ENCODE measurements around the gene DLAT.
"Not testable (repeated sequence)": the region's sequence is repeated elsewhere in the genome, so short reads cannot be mapped to it uniquely, and the experiment has no call there.

DLAT gene

DNA sequence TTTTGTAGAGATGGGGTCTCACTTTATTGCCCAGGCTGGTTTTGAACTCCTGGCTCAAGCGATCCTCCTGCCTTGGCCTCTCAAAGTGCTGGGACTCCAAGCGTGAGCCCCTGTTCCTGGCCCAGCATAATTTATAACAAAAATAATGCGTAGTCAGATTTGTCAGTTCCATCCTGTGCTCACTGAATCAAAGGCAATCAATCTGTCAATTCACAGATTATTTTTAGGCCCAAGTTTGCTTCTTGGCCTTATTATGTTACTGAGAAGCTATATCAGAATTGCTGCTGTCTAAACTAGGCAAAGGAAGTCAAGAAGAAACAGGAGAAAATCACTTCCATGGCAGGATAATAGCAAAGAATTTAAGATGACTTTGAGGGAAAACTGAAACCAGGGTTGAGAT lies 8.7 kb downstream of the DLAT start:
- Histone ChIP-seq H3K9me3 (replicated peaks; ENCODE audit: low read length) (no peaks in the 10 kb centered on the region), H3K4me3 (ENCODE audit: low read length) (no peak overlapping the region), H3K4me1 (ENCODE audit: control insufficient read depth, insufficient read depth, low read length) (no peaks in the 10 kb centered on the region), H3K9ac (ENCODE audit: low read depth, low read length) (no peak overlapping the region), H3K36me3 (ENCODE audit: insufficient read depth, low read length) (peaks cover 43% of the 10 kb centered on the region), H3K4me2 (ENCODE audit: low read length) (no peak overlapping the region), H3K27me3 (ENCODE audit: control insufficient read depth, insufficient read depth, low read length) (no peaks in the 10 kb centered on the region)

DNA sequence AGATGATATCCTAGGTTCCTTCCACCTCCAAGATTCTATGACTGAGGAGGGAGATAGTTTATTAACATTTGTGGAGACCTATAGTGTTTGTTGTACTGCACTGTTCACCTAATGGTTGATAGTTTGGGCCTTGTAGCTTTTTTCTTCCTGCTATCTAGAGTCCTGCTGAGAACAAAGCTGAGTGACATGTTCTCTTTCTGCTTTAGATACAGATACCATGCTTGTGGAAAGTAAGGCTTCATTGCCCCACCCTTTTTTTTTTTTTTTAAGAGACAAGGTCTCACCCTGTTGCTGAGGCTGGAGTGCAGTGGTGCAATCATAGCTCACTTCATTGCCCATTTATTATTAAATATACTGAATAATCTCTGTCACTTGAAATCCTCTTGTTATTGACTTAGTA lies 12.3 kb downstream of the DLAT start:
- Histone ChIP-seq H3K9me3 (replicated peaks; ENCODE audit: low read length) (no peaks in the 10 kb centered on the region), H3K4me2 (ENCODE audit: low read length) (no peak overlapping the region), H3K36me3 (ENCODE audit: insufficient read depth, low read length) (peaks cover 40% of the 10 kb centered on the region), H3K27me3 (ENCODE audit: control insufficient read depth, insufficient read depth, low read length) (no peaks in the 10 kb centered on the region), H3K4me1 (ENCODE audit: control insufficient read depth, insufficient read depth, low read length) (peaks cover 6% of the 10 kb centered on the region), H3K9ac (ENCODE audit: low read depth, low read length) (no peak overlapping the region), H3K4me3 (ENCODE audit: low read length) (no peak overlapping the region)

DNA sequence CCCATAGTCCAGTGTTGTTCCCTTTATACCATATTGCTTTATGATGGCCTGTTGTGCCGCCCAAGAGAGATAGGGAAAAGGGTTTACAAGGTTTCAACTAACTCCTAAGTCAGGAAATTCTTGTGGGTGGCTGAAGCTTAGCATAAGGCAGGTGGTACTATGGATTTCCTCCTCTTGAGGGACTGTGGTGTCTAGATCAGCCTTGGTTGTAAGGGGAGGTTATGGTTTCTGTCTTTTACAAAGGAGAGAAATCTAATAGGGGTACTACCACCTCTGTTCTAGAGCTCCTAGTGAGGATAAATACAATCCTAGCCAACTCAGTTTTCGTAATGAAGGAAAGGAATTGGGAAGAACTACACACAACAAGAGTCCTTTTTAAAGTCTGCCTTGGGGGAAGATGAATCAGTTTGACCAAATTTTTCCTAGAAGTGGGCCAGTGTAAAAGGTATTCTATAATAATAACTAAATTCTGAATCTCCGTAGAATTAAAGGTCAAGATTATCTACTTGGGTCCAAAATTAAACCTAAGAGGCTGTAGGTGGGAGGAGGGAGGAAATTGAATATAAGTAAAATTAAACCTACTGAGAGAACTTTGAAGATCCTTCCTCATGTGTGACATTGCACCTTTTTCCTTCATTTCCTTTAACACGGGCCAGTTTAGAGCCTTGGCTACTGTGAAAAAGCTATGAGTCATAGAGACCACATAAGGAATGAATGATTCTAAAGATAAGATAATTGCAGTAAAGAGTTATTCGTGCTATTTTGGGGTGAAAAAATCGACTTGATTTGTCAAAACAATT lies 17.2 kb downstream of the DLAT start:
- H3K9me3 ChIP-seq (replicated peaks; ENCODE audit: low read length) = no peaks in the 10 kb centered on the region
- H3K9ac ChIP-seq (ENCODE audit: low read depth, low read length) = no peak overlapping the region
- no peak overlapping the region for H3K4me2 ChIP-seq (ENCODE audit: low read length)
- no peak overlapping the region for H3K4me3 ChIP-seq (ENCODE audit: low read length)
- H3K36me3 ChIP-seq (ENCODE audit: insufficient read depth, low read length) = peaks cover 50% of the 10 kb centered on the region
- no peaks in the 10 kb centered on the region for H3K27me3 ChIP-seq (ENCODE audit: control insufficient read depth, insufficient read depth, low read length)
- peaks cover 7% of the 10 kb centered on the region for H3K4me1 ChIP-seq (ENCODE audit: control insufficient read depth, insufficient read depth, low read length)

DNA sequence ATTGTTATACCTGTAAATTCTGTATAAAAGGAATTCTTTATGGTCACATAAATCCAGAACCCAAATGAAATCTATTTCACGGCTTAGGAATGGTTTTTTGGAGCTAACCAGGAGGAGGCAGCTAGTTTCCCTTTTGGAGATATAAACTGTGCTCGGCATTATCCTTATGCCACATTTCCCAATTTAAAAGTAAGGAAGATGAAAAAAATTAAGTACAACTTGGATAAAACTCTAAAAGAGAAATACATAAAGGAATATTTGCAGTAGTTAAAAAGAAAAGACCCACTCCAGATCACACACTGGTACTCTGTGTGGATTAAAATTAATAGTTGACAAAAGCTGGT lies 17.7 kb downstream of the DLAT start:
- H3K4me1 ChIP-seq (ENCODE audit: control insufficient read depth, insufficient read depth, low read length) = peaks cover 7% of the 10 kb centered on the region
- H3K9me3 ChIP-seq (replicated peaks; ENCODE audit: low read length) = no peaks in the 10 kb centered on the region
- H3K4me3 ChIP-seq (ENCODE audit: low read length) = no peak overlapping the region
- no peak overlapping the region for H3K4me2 ChIP-seq (ENCODE audit: low read length)
- peaks cover 47% of the 10 kb centered on the region for H3K36me3 ChIP-seq (ENCODE audit: insufficient read depth, low read length)
- H3K9ac ChIP-seq (ENCODE audit: low read depth, low read length) = no peak overlapping the region
- H3K27me3 ChIP-seq (ENCODE audit: control insufficient read depth, insufficient read depth, low read length) = no peaks in the 10 kb centered on the region

DNA sequence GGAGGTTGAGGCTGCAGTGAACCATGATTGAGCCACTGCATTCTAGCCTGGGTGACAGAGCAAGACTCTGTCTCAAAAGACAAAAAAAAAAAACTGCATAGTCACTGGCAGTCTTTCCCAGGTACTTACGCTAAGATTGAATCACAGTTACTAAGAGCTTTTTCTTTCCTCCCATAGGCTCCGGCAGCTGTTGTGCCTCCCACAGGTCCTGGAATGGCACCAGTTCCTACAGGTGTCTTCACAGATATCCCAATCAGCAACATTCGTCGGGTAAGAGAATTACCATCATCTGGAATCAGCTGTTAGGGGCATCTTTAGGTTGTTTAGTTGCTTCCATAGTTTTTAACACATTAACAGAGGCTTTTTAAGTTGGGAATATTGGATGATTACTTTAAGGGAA lies 19.8 kb downstream of the DLAT start:
- Histone ChIP-seq H3K4me3 (ENCODE audit: low read length) (no peak overlapping the region), H3K36me3 (ENCODE audit: insufficient read depth, low read length) (peaks cover 42% of the 10 kb centered on the region), H3K9ac (ENCODE audit: low read depth, low read length) (no peak overlapping the region), H3K9me3 (replicated peaks; ENCODE audit: low read length) (no peaks in the 10 kb centered on the region), H3K27me3 (ENCODE audit: control insufficient read depth, insufficient read depth, low read length) (no peaks in the 10 kb centered on the region), H3K4me1 (ENCODE audit: control insufficient read depth, insufficient read depth, low read length) (peaks cover 15% of the 10 kb centered on the region), H3K4me2 (ENCODE audit: low read length) (no peak overlapping the region)

DNA sequence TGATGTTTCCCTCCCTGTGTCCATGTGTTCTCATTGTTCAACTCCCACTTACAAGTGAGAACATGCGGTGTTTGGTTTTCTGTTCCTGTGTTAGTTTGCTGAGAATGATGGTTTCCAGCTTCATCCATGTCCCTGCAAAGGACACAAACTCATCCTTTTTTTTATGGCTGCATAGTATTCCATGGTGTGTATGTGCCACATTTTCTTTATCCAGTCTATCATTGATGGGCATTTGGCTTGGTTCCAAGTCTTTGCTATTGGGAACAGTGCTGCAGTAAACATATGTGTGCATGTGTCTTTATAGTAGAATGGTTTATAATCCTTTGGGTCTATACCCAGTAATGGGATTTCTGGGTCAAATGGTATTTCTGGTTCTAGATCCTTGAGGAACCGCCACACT lies 21.4 kb downstream of the DLAT start:
- H3K4me3 ChIP-seq (ENCODE audit: low read length); H3K4me2 ChIP-seq (ENCODE audit: low read length); H3K9ac ChIP-seq (ENCODE audit: low read depth, low read length); H3K9me3 ChIP-seq (replicated peaks; ENCODE audit: low read length); H3K27me3 ChIP-seq (ENCODE audit: control insufficient read depth, insufficient read depth, low read length): not testable (repeated sequence)
- Histone ChIP-seq H3K36me3 (ENCODE audit: insufficient read depth, low read length) (peaks cover 49% of the 10 kb centered on the region), H3K4me1 (ENCODE audit: control insufficient read depth, insufficient read depth, low read length) (peaks cover 15% of the 10 kb centered on the region)

DNA sequence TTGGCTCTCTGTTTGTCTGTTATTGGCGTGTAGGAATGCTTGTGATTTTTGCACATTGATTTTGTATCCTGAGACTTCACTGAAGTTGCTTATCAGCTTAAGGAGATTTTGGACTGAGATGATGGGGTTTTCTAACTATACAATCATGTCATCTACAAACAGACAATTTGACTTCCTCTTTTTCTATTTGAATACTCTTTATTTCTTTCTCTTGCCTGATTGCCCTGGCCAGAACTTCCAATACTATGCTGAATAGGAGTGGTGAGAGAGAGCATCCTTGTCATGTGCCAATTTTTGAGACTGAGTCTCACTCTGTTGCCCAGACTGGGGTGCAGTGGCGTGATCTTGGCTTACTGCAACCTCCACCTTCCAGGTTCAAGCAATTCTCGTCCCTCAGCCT lies 23.0 kb downstream of the DLAT start:
- H3K36me3 ChIP-seq (ENCODE audit: insufficient read depth, low read length) = peaks cover 59% of the 10 kb centered on the region
- not testable (repeated sequence) for H3K4me1 ChIP-seq (ENCODE audit: control insufficient read depth, insufficient read depth, low read length); H3K4me3 ChIP-seq (ENCODE audit: low read length); H3K27me3 ChIP-seq (ENCODE audit: control insufficient read depth, insufficient read depth, low read length); H3K9me3 ChIP-seq (replicated peaks; ENCODE audit: low read length); H3K4me2 ChIP-seq (ENCODE audit: low read length); H3K9ac ChIP-seq (ENCODE audit: low read depth, low read length)

DNA sequence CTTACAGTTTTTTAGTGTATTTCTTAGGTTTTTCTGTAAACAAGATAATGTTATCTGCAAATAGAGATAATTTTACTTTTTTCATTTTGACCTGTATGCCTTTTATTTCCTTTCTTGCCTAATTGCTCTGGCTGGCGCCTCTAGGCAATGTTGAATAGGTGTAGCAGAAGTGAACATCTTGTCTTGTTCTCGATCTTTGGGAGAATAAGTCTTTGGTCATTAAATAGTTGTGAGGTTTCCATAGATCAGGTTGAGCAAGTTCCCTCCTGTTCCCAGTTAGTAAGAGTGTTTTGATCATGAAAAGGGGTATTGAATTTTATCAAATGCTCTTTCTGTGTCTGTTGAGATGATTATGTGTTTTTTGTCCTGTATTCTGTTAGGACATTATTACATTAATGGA lies 24.6 kb downstream of the DLAT start:
- Histone ChIP-seq H3K27me3 (ENCODE audit: control insufficient read depth, insufficient read depth, low read length) (no peaks in the 10 kb centered on the region), H3K4me3 (ENCODE audit: low read length) (no peak overlapping the region), H3K9ac (ENCODE audit: low read depth, low read length) (no peak overlapping the region), H3K4me2 (ENCODE audit: low read length) (no peak overlapping the region), H3K36me3 (ENCODE audit: insufficient read depth, low read length) (peaks cover 51% of the 10 kb centered on the region), H3K4me1 (ENCODE audit: control insufficient read depth, insufficient read depth, low read length) (peaks cover 8% of the 10 kb centered on the region), H3K9me3 (replicated peaks; ENCODE audit: low read length) (no peaks in the 10 kb centered on the region)

DNA sequence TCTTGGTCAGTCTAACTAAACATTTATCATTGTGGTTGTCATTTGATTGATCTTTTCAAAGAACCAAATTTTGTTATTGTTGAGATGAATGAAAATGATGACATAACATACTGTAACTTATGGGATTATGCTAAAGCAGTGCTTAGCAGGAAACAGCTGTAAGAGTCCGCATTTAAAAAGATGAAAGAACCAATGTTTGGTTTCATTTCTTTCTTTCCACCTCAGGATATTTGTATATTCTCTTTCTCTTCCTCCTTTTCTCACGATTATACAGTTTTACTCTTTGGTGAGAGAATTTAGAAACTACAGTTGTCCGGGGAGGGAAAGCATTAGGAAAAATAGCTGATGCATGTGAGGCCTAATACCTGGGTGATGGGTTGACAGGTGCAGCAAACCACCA lies 25.5 kb downstream of the DLAT start:
- peaks cover 8% of the 10 kb centered on the region for H3K4me1 ChIP-seq (ENCODE audit: control insufficient read depth, insufficient read depth, low read length)
- H3K27me3 ChIP-seq (ENCODE audit: control insufficient read depth, insufficient read depth, low read length) = no peaks in the 10 kb centered on the region
- H3K36me3 ChIP-seq (ENCODE audit: insufficient read depth, low read length) = peaks cover 46% of the 10 kb centered on the region
- H3K4me2 ChIP-seq (ENCODE audit: low read length) = no peak overlapping the region
- no peaks in the 10 kb centered on the region for H3K9me3 ChIP-seq (replicated peaks; ENCODE audit: low read length)
- no peak overlapping the region for H3K9ac ChIP-seq (ENCODE audit: low read depth, low read length)
- H3K4me3 ChIP-seq (ENCODE audit: low read length) = no peak overlapping the region

DNA sequence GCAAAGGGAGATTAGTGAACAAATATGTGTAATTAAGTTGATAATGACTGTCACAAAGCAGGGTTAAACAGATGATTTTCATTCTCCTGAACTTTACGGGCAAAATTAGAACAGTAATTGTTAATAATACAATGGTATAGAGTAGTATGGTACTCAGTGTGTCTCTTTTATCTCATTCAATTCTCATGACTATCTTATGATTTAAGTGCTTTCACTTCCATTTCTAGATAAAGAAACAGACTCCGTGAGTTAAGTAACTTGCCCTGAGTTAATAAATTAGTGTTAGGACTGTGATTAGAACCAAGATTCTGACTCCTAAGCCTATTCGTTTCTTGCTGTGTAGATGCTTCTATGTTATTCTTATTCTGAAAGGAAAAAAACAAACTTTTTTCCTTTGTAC lies 26.6 kb downstream of the DLAT start:
- H3K4me1 ChIP-seq (ENCODE audit: control insufficient read depth, insufficient read depth, low read length) = peaks cover 8% of the 10 kb centered on the region
- peaks cover 49% of the 10 kb centered on the region for H3K36me3 ChIP-seq (ENCODE audit: insufficient read depth, low read length)
- no peaks in the 10 kb centered on the region for H3K27me3 ChIP-seq (ENCODE audit: control insufficient read depth, insufficient read depth, low read length)
- no peaks in the 10 kb centered on the region for H3K9me3 ChIP-seq (replicated peaks; ENCODE audit: low read length)
- H3K4me3 ChIP-seq (ENCODE audit: low read length) = no peak overlapping the region
- no peak overlapping the region for H3K4me2 ChIP-seq (ENCODE audit: low read length)
- no peak overlapping the region for H3K9ac ChIP-seq (ENCODE audit: low read depth, low read length)

DNA sequence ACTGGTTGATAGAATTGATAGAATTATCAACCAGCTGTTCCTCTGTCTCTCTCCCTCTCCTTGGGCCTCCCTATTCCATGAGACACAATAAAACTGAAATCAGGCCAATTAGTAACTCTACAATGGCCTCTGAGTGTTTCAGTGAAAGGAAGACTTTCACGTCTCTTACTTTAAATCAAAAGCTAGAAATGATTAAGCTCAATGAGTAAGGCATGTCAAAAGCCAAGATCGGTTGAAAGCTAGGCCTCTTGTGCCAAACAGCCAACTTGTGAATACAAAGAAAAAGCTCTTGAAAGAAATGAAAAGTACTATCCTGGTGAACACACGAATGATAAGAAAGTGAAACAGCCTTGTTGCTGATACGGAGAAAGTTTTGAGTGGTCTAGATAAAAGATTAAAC lies 32.0 kb downstream of the DLAT start:
- no peak overlapping the region for H3K4me3 ChIP-seq (ENCODE audit: low read length)
- no peaks in the 10 kb centered on the region for H3K27me3 ChIP-seq (ENCODE audit: control insufficient read depth, insufficient read depth, low read length)
- no peak overlapping the region for H3K9ac ChIP-seq (ENCODE audit: low read depth, low read length)
- H3K36me3 ChIP-seq (ENCODE audit: insufficient read depth, low read length) = peaks cover 48% of the 10 kb centered on the region
- no peak overlapping the region for H3K4me2 ChIP-seq (ENCODE audit: low read length)
- no peaks in the 10 kb centered on the region for H3K9me3 ChIP-seq (replicated peaks; ENCODE audit: low read length)
- no peaks in the 10 kb centered on the region for H3K4me1 ChIP-seq (ENCODE audit: control insufficient read depth, insufficient read depth, low read length)

DNA sequence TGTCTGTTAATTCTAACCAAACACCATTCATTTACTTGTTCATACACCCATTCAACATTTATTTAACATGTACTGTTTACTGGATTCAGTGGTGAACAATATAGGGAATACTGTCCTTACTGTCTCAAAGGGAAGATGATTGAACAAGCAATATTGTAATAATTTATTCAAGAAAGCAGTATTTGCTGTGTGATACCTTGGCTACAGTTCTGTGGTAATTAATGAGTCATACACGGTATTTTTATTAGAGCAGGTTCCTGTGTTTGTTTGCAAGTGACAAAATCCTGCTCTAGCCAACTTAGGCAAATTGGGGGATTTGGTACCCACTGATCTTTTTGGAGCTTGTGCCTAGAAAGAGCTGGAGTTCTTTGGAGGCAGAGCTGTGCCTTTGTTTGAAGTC lies 32.9 kb downstream of the DLAT start:
- Histone ChIP-seq H3K27me3 (ENCODE audit: control insufficient read depth, insufficient read depth, low read length) (no peaks in the 10 kb centered on the region), H3K4me1 (ENCODE audit: control insufficient read depth, insufficient read depth, low read length) (no peaks in the 10 kb centered on the region), H3K4me3 (ENCODE audit: low read length) (no peak overlapping the region), H3K9ac (ENCODE audit: low read depth, low read length) (no peak overlapping the region), H3K36me3 (ENCODE audit: insufficient read depth, low read length) (peaks cover 48% of the 10 kb centered on the region), H3K9me3 (replicated peaks; ENCODE audit: low read length) (no peaks in the 10 kb centered on the region), H3K4me2 (ENCODE audit: low read length) (no peak overlapping the region)

Measured in skeletal muscle satellite cell (primary cell).